Activated naive CD4-positive, alpha-beta T cell treated with anti-CD3 and anti-CD28 coated beads, Interleukin-2, amount 50 U/mL, for 16 hours (primary cell): Measurements from ENCODE around the gene IDH2.

Source experiments
- DNase-seq: peaks from one replicate; pipeline ENCODE4 v3.0.0-alpha.2; 2020

The IDH2 gene

DNA sequence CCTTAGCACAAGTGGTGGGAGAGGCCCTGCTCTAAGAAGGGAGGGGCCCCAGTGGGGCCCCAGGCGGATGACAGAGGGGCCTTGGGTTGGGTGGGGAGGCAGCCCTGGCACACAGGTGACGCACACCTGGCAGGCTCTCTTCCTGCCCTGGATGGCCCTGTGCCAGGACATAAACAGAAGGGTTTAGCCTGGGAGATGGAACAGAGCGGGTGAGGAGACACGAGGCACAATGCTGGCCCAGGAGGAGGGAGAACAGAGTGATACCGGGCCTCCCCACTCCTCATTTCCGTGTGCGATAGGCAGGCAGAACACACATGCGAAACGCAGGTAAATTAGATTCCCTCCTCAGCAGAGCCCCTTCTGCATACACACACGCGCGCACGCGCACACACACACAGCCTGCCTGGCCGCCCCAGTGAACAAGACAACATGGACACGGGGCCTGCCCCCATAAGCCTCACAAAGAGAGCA, 39.8 kb downstream of the IDH2 start:
- DNase-seq, result no peak

DNA sequence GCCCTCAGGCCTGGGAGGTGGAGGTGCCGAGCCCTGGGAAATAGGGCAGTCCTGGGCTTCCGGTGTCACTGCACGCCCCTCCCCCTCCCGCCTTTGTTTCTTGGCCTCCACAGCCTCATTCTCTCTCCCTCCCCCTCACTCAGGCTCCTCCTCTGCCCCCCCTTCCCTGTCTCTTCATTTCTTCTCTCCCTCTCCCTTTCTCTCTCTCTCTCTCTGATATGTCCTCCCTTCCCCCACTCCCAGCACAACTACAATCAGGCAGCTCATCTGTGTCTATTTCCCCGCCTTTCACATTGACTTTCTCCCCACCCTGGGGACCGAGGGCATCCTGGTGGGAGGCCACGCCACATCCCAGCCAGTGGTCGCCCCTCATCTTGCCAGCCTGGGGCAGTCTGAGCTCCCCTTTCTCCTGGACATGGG, 40.2 kb downstream of the IDH2 start:
- DNase-seq, result no peak

- no peak for DNase-seq
Observed at GRCh38 chr15:90060797-90061196, 41.5 kb downstream of the IDH2 start.

DNA sequence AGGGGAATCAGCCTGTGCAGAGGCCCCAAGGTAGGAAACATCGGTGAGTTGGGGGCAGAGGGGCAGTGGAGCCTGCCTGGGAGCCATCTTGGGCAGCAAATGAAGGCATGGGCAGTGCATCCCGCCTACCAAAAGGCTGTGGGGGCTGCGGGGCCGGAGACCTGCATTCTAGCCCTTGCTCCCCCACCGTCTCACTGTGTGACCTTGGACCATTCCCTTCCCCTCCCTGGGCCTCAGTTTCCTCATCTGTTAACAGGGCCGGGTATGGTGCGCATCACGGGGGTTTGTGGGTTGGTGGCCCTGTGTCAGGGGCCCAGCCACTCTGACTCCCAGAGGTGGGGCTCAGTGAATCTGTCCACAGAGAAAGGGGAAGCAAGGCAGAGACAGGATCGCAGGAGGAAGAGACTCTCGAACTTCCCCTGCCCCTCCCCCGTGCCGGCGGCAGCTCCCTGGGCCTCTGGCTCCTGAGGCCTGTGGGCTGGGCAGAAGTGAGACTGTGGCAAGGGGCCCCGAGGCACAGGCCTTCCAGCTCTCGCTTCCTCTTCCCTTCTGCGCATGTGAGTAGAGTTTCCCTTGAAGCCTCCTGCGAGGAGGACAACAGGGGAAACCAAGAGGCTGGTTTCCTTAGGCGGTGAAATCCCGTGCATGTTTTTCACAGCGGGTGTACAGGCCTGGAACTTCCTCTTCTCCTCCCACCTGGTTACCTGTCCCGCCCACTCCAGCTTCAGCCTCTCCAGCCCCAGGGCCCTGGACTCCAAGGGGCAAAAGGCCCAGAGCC, 42.9 kb downstream of the IDH2 start:
- DNase-seq, result peak; percentile 62

DNA sequence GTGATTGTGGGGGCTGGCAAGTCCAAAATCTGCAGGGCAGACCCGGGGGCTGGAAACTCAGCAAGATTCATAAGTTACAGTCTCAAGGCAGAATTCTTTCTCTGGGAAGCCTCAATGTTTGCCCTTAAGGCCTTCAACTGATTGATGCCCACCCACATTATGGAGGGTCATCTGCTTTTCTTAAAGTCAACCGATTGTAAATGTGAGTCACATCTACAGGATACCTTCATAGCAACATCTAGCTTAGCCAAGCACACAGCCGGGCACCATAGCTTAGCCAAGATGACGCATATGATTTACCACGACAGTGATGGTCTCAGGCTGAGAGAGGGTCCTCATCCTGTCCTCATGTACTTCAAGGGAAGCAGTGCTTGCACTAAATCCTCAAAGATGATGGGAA, 43.5 kb downstream of the IDH2 start:
- no peak for DNase-seq

DNA sequence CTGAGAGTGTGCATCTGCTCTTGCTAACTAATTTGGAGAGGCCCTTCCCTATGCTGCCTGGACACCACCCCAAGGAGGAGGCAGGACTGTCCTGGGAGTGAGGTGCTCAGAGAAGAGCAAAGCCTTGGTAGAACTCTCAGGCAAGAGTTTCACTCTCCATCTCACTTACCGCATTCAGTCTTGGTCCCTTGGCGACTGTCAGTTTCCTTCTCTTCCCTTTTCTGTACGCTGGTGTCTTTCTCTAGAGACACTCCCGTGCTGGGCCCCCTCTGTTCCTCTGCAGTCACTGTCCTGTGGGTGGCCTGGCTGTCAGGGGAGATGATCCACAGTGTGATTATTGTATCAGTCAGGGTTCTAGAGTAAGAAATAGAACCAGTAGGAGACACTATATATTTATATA, 44.0 kb downstream of the IDH2 start:
- DNase-seq, result no peak

DNA sequence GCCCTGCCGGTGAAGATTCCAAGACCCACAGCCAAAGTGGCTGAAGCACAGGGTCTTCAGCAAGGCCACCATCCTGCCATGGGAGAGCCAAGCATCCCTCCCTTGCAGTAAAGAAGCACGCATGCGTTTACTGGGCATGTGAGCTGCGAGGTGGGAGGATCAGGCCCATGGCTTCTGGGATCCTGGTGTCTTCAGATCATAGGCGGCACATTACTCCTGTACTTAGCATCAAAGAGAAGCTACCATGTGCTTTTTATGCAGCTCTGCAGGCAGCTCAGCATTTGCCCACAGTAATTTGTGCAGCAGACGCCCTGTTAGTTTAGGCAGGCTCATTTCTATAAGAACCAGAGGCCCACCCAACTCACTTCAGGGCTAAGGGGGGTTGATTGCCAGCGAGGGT, 45.7 kb downstream of the IDH2 start:
- DNase-seq, result no peak

DNA sequence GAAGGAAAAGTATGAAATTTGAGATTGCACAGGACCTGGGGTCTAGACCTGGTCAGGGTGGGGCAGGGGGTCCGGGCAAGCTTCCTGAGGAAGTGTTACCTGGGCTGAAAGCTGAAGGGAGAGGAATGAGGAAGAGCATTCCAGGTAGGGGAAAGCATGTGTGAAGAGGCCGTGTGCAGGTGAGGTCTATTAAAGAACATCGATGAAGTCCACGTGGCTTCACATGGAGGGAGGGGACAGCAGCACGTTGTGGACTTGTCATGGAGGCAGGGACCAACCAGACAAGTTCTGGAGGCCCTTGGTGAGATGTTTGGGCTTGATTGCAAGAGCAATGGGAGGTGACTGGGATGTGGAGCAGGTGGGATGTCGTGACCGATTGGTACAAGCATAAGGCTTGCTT, 47.1 kb downstream of the IDH2 start:
- DNase-seq, result no peak

- no peak for DNase-seq
Observed at GRCh38 chr15:90054618-90055097, 47.6 kb downstream of the IDH2 start.

DNA sequence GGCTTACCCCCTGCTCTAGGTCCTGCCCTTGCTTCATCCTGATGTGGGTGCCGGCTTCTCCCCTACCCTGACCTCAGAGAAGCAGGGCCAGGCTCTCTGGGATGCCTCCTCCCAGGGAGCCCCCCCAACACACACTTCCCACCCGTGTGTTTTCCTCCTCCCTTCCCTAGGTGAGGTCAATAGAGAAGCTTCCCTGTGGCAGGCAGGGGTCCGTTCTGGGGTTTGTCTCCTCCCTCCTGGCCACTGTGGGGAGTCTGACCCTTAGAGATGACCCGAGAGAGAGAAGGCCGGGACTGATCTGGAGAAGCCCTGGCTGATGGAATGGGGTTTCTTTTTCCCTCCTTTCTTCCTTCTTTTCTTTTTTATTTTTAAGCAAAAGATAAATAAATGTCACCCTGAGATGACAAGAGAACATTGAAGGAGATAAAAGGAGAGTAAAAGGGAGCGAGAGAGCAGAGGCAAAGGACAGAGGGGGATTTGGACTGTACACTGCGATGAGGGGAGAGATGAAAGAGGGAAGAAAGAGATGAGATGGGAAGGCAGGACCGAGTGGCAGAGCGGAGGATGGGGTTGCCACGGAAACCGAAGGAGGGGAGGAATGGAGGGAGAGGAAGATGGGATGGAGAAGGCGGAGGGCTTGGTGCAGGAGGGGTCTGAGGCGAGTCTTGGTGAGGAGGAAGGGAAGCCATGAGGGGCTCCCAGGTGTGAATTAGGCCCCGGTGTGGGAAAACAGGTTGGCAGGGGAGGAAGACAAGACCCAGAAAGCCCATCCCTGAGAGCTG, 48.4 kb downstream of the IDH2 start:
- DNase-seq, result no peak

DNA sequence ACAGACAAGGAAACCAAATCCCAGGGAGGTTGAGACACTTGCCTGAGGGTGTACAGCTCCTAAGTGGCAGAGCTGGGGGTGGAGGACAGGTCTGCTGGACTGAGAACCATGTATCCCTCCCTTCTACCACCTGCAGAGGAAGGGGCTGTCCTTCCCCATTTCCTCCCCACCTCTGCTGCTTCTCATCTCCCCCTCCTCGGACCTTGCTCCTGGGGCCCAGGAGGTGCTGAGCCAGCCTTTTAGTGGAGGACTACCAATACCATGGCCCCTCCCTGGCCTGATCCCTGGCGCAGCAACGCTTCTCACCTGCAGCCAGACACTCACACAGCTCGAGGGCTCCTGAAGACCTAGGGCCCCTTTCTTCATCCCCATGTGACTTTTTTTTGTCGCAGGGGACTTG, 50.4 kb downstream of the IDH2 start:
- no peak for DNase-seq

- no peak for DNase-seq
Observed at GRCh38 chr15:90049666-90050604, 52.3 kb downstream of the IDH2 start.

DNA sequence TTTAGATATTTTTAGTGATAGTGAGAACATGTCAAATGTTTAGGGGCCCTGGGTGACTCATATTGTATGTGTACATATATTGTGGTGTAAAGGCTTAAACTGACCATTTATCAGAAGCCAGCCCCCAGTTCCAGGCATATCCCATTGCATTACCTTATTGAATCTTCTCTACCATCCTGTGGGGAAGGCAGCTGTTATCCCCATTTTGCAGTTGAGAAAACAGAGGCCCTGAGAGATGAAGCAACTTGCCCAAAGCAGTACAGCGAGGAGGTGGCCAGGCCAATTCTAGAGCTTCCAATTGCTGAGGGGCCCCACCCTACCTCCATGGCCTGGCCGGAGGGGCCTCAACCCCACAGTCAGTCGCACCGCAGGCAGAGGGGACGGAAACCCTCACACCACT, 53.2 kb downstream of the IDH2 start:
- no peak for DNase-seq

GRCh38 chr15:90047956-90048575, 54.2 kb downstream of the IDH2 start:
- no peak for DNase-seq

- DNase-seq, result no peak
Observed at GRCh38 chr15:90046911-90047392, 55.3 kb downstream of the IDH2 start.

GRCh38 chr15:90046289-90046688, 56.0 kb downstream of the IDH2 start:
- no peak for DNase-seq

GRCh38 chr15:90044916-90045371, 57.3 kb downstream of the IDH2 start:
- DNase-seq, result no peak

DNA sequence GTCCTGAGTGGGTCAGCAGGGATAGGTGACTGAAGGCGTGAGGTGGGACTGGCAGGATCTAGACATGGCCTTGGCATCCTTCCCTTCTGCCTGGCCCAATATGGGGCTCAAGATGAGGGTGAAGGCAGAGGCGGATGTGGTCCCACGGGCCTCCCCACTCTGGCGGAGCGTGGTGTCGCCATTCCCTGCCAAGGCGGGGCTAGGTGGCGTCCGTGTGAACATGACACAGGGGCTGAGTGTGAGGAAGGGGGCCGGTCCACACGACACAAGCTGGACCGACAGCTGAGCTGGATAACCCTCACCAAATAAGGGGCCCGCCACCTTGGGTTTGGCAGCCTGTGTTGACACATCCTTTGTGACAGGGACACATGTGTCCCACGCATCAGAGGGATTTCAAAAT, 58.1 kb downstream of the IDH2 start:
- no peak for DNase-seq

- no peak for DNase-seq
Observed at GRCh38 chr15:90043530-90044010, 58.7 kb downstream of the IDH2 start.

GRCh38 chr15:90042766-90043529, 59.3 kb downstream of the IDH2 start:
- no peak for DNase-seq

DNA sequence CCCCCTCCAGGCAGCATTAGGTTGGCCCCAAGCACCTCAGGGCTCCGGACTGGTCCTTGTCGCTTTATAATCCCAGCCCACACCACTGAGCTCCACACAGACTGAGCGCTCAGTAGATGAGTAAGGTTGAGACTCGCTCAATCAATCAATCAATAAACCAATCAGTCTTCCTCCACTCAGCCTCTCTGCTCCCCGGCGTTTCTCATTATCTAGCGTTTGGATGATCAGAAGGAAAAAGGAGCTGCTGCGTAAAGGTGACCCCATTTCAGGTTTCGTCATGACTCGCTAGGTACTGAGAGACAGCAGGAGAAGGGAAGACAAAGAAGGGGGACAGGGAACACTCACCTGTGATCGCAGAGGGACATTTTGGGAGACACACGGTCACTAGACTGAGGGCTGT, 59.9 kb downstream of the IDH2 start:
- no peak for DNase-seq
